Spleen (tissue), 7 donors: ENCODE measurements around the gene PARVG.

Experiments
- CTCF ChIP-seq, 11 experiments: fragments of 200-600 bp in 7 of 11; fragments of 450-650 bp in 4 of 11; sonication (generic) in 4 of 11; IDR thresholded peaks in 8 of 11; conservative IDR thresholded peaks in 3 of 11; 1 replicate in 7 of 11; 2 replicates in 4 of 11; pipeline versions ENCODE4 v1.4.0 to v1.8.0; 2016 to 2021; ENCODE audit warnings: antibody characterized with exemption in 11 of 11, inconsistent platforms in 4 of 11, mild to moderate bottlenecking in 1 of 11
- POLR2A ChIP-seq, 3 donors: fragments of 450-650 bp; IDR thresholded peaks; one replicate each; pipeline ENCODE4 v1.5.1; 2017; ENCODE audit warnings: antibody characterized with exemption in 3 of 3, mild to moderate bottlenecking in 1 of 3
- donor health status: DM: no; HTN: no; CAD: no; lungs with moderate emphysema.
- donor health status: DM: no; HTN: no; CAD: no.
- donor health status: DM: no; HTN: no; CAD: no.

DNA sequence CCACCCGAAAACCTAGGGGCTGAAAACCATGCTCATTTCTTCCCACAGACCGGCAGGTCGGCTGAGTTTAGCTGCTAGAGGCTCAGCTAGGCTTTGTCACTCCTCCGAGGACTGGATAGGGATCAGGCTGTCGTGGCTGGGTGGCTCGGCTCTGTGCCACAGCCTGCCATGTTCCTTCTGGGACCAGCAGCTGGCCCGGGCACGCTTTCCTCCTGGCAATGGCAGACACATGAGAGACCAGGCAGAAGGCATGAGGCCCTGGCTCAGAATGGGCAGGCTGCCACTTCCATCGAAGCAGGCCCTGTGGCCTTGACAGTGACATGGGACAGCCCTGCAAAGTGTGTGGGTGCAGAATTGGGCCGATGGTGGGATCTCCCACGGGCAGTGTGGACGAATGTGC lies 20.9 kb downstream of the PARVG start:
- TF ChIP-seq CTCF (IDR thresholded peaks at IDR 0.05 in 8 of 11, conservative IDR thresholded peaks at IDR 0.05 in 3 of 11) (no peak), POLR2A (IDR thresholded peaks at IDR 0.05) (no peak)
